SK-N-SH (cell line): Measurements from ENCODE around the gene TBCCD1. TPM values are rescaled to one million over a fixed set of nuclear protein-coding genes. Genes with fewer than 3 reads are reported as not detected.
A peak's percentile ranks its signal among the peaks of the same experiment; 100 is the strongest.

Experiments used
- CTCF ChIA-PET: fragments of 300-600, 350-600 bp; formaldehyde crosslinking; extraction: SDS; loops from one replicate; lab custom pipeline; 2021; lab: Yijun Ruan, JAX
- POLR2A ChIA-PET: fragments of 350-600 bp; sonication (Branson Sonifier 250); formaldehyde crosslinking; extraction: SDS; loops from one replicate; lab custom pipeline; 2020; ENCODE audit warnings: antibody characterized with exemption, inconsistent platforms; lab: Yijun Ruan, JAX
- DNase-seq: peaks from one replicate; pipeline ENCODE4 v3.0.0; 2012
- H2AFZ ChIP-seq: fragments of 200-600 bp; sonication (generic); 2 replicates; pipeline ENCODE4 v1.8.1; 2016; ENCODE audit warnings: antibody characterized with exemption, mild to moderate bottlenecking, low read depth
- H3F3A ChIP-seq: fragments of 200-600 bp; sonication (generic); replicated peaks from 2 replicates; pipeline ENCODE3; 2016; ENCODE audit warnings: antibody characterized with exemption, mild to moderate bottlenecking; ENCODE audit not compliant: insufficient read depth
- H3K27ac ChIP-seq, 2 experiments: fragments of 200-500 bp in 1 of 2; fragments of 200-600 bp in 1 of 2; sonication (Bioruptor generic) in 1 of 2; sonication (generic), shearing (Covaris generic) in 1 of 2; 2 replicates each; pipeline versions ENCODE4 v1.5.1 to v1.6.1; 2014 to 2016; ENCODE audit warnings: low read depth in 2 of 2, inconsistent platforms in 1 of 2, low read length in 1 of 2, mild to moderate bottlenecking in 1 of 2, mixed read lengths in 1 of 2
- H3K27me3 ChIP-seq: fragments of 200-600 bp; sonication (generic), shearing (Covaris generic); 2 replicates; pipeline ENCODE4 v1.6.1; 2016; ENCODE audit warnings: mixed run types; ENCODE audit not compliant: insufficient read depth
- H3K36me3 ChIP-seq, 2 experiments: fragments of 200-500 bp in 1 of 2; fragments of 200-600 bp in 1 of 2; sonication (Bioruptor generic) in 1 of 2; sonication (generic) in 1 of 2; replicated peaks in 1 of 2; 2 replicates each; pipeline versions ENCODE3 to v1.5.1; 2014 to 2016; ENCODE audit warnings: low read length in 1 of 2, mild to moderate bottlenecking in 1 of 2; ENCODE audit not compliant: insufficient read depth in 2 of 2, control insufficient read depth in 1 of 2
- H3K4me1 ChIP-seq, 2 experiments: fragments of 200-500 bp in 1 of 2; fragments of 200-600 bp in 1 of 2; sonication (Bioruptor generic) in 1 of 2; sonication (generic), shearing (Covaris generic) in 1 of 2; 2 replicates each; pipeline versions ENCODE4 v1.5.1 to v1.6.1; 2014 to 2016; ENCODE audit warnings: low read depth in 1 of 2, low read length in 1 of 2, mixed run types in 1 of 2; ENCODE audit not compliant: insufficient read depth in 2 of 2, control insufficient read depth in 1 of 2
- H3K4me2 ChIP-seq: fragments of 200-600 bp; sonication (generic), shearing (Covaris generic); 2 replicates; pipeline ENCODE4 v1.6.1; 2017; ENCODE audit warnings: mixed run types
- H3K4me3 ChIP-seq, 2 experiments: fragments of 200-500 bp in 1 of 2; fragments of 200-600 bp in 1 of 2; sonication (Bioruptor generic) in 1 of 2; sonication (generic), shearing (Covaris generic) in 1 of 2; 2 replicates each; pipeline versions ENCODE4 v1.5.1 to v1.8.1; 2014 to 2016; ENCODE audit warnings: low read depth in 2 of 2, inconsistent platforms in 1 of 2, low read length in 1 of 2, mild to moderate bottlenecking in 1 of 2, mixed read lengths in 1 of 2, moderate library complexity in 1 of 2
- H3K79me2 ChIP-seq: fragments of 200-600 bp; sonication (generic); 2 replicates; pipeline ENCODE4 v1.8.1; 2017; ENCODE audit warnings: mild to moderate bottlenecking; ENCODE audit not compliant: insufficient read depth
- H3K9ac ChIP-seq: fragments of 200-600 bp; sonication (generic); 2 replicates; pipeline ENCODE4 v1.6.1; 2017; ENCODE audit warnings: mixed run types
- H3K9me2 ChIP-seq: fragments of 200-600 bp; sonication (generic); 2 replicates; pipeline ENCODE4 v1.6.1; 2017; ENCODE audit warnings: mixed run types
- H3K9me3 ChIP-seq: fragments of 200-600 bp; sonication (generic); 2 replicates; pipeline ENCODE4 v1.6.1; 2017; ENCODE audit warnings: mixed run types, mild to moderate bottlenecking, moderate library complexity
- H4K20me1 ChIP-seq: fragments of 200-600 bp; sonication (generic); 2 replicates; pipeline ENCODE4 v1.6.1; 2017; ENCODE audit warnings: mild to moderate bottlenecking, mixed run types; ENCODE audit not compliant: insufficient read depth
- EP300 ChIP-seq, 2 experiments: IDR thresholded peaks; 2 replicates each; pipeline versions ENCODE4 v1.4.0 to v1.6.1; 2012; ENCODE audit warnings: borderline replicate concordance in 1 of 2, low read depth in 1 of 2, low read length in 1 of 2
- EZH2phosphoT487 ChIP-seq: fragments of 200-600 bp; sonication (generic); IDR thresholded peaks from 2 replicates; pipeline ENCODE4 v1.6.1; 2017; ENCODE audit warnings: low read depth, mixed run types, mild to moderate bottlenecking, antibody characterized with exemption, moderate library complexity, borderline replicate concordance
- FOSL2 ChIP-seq: IDR thresholded peaks from 2 replicates; pipeline ENCODE4 v1.4.0; 2012; ENCODE audit warnings: low read depth, mild to moderate bottlenecking, moderate library complexity, borderline replicate concordance
- FOXJ3 ChIP-seq: sonication (generic); formaldehyde crosslinking; IDR thresholded peaks from 2 replicates; pipeline ENCODE4 v1.5.1; 2020; ENCODE audit warnings: mild to moderate bottlenecking, missing genetic modification reagents
- FOXM1 ChIP-seq: IDR thresholded peaks from 2 replicates; pipeline ENCODE4 v1.4.0; 2012; ENCODE audit warnings: low read depth, mild to moderate bottlenecking
- GATA2 ChIP-seq: sonication (generic); formaldehyde crosslinking; IDR thresholded peaks from 2 replicates; pipeline ENCODE4 v1.5.0; 2020; ENCODE audit warnings: mild to moderate bottlenecking, missing genetic modification reagents
- MXI1 ChIP-seq: IDR thresholded peaks from 2 replicates; pipeline ENCODE4 v1.6.1; 2012; ENCODE audit warnings: mild to moderate bottlenecking, low read depth, low read length, improper control_type of control experiment
- NFIC ChIP-seq: IDR thresholded peaks from 2 replicates; pipeline ENCODE4 v1.4.0; 2012; ENCODE audit warnings: borderline replicate concordance
- NRF1 ChIP-seq: IDR thresholded peaks from 2 replicates; pipeline ENCODE4 v1.6.1; 2012; ENCODE audit warnings: low read depth, mild to moderate bottlenecking, low read length
- POLR2AphosphoS5 ChIP-seq: IDR thresholded peaks from 2 replicates; pipeline ENCODE4 v1.6.1; 2012; ENCODE audit warnings: low read depth, low read length
- RAD21 ChIP-seq: IDR thresholded peaks from 2 replicates; pipeline ENCODE4 v1.6.1; 2012; ENCODE audit warnings: mild to moderate bottlenecking, low read length
- RCOR1 ChIP-seq: fragments of 150-350 bp; IDR thresholded peaks from 2 replicates; pipeline ENCODE4 v1.6.1; 2017; ENCODE audit warnings: antibody characterized with exemption, low read length
- SMC3 ChIP-seq: IDR thresholded peaks from 2 replicates; pipeline ENCODE4 v1.6.1; 2012; ENCODE audit warnings: low read depth, low read length, improper control_type of control experiment
- TAF1 ChIP-seq: IDR thresholded peaks from 2 replicates; pipeline ENCODE4 v1.6.1; 2012; ENCODE audit warnings: low read depth, mild to moderate bottlenecking, low read length, moderate library complexity, borderline replicate concordance
- TCF12 ChIP-seq: IDR thresholded peaks from 2 replicates; pipeline ENCODE4 v1.4.0; 2012
- YY1 ChIP-seq: IDR thresholded peaks from 2 replicates; pipeline ENCODE4 v1.4.0; 2012; ENCODE audit warnings: low read depth, mild to moderate bottlenecking
- WGBS: methylation state at CpG from one replicate; pipeline ENCODE4 v1.1.6; 2017; ENCODE audit warnings: low lambda C conversion rate; 5-methylcytosine and 5-hydroxymethylcytosine counted together
- polyA plus RNA-seq, 3 experiments: library from polyadenylated mRNA; depleted of rRNA; stranded (reverse); fragments of >200 nt; gene quantifications; 2 replicates each; pipeline ENCODE4 v1.2.3, GENCODE V29; 2012
- TF ChIP-seq, protein P1 (sequence below): IDR thresholded peaks from 2 replicates; pipeline ENCODE4; 2012
- TF ChIP-seq, protein P2 (sequence below): IDR thresholded peaks from 2 replicates; pipeline ENCODE4 v1.4.0; 2012; ENCODE audit warnings: low read depth, borderline replicate concordance
- TF ChIP-seq, protein P3 (sequence below): fragments of 200-600 bp; sonication (generic); IDR thresholded peaks from 2 replicates; pipeline ENCODE4 v1.6.1; 2017; ENCODE audit warnings: antibody characterized with exemption, mild to moderate bottlenecking, moderate library complexity

TBCCD1 gene
- polyA plus RNA-seq, 1 of the 3 experiments (the other 2 are of a cell fraction) = 6.5 TPM

DNA sequence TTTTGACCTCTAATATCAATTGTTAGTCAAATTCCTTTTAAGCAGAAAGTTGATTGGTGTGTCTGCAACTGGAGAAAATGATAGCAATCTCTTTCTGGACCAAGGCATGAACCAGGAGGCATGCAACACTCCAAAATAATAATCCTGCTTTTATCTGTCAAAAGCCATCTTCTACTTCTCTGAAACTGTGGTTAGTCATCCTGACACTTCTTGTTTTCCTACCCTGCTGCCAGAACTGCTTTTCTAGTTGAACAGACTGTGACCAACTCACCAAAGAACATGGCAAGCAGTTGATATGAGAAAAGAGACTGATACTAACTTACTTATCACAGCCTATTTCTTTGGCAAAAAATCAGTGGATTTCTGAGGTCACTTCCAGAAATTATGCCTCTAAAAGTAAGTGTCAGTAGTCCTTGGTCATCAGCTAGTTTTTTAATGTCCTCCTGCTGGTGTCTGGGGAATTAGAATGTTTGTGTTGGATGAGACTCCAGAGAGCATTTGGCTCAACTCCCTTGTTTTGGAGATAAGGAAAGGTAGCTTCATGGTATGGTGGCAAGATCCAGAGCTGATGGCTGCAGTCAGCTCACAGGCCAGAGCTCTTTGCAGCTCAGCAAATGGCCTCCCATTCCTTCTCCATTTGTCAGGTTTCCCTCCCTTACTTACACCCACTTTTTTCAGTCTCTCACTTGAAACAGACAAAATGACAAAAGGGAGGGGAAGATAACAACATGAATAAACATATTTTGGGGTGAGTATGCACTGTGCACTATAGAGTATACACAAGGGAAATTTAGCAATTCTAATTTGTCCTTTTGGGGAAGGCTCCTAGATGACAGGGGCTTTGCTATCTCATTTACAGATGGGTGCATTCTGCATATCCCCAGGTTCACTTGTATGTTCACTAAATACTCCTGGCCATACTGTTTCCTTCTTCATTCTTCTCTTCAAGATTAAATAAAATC, 30.0 kb downstream of the TBCCD1 start:
- Histone ChIP-seq H3K9me2 (no peaks in the 10 kb centered on the region), H4K20me1 (no peaks in the 10 kb centered on the region), H3K4me3 (no peak overlapping the region), H3K27ac (peak overlapping the region; percentile 8 to 90; a peak in 2 of 4 replicates), H3K27me3 (no peaks in the 10 kb centered on the region), H3K9me3 (no peaks in the 10 kb centered on the region), H3K36me3 (no peaks in the 10 kb centered on the region), H3K79me2 (no peaks in the 10 kb centered on the region), H3K4me1 (peaks cover 19% of the 10 kb centered on the region in 2 experiments), H2AFZ (no peak overlapping the region), H3K4me2 (no peak overlapping the region)
- CTCF ChIA-PET = interaction anchor here (0.9 to 14.3 kb wide), 6 partner anchors 8 to 559 kb away, joined by 3 to 242 read pairs (median 5); no protein-coding TSS in a partner anchor
- 0 out of 2 replicates have a peak, but pooled peaks have one; percentile 5 for TF ChIP-seq GATA2
- no peak for TF ChIP-seq TCF12
- TF ChIP-seq, protein P1, sequence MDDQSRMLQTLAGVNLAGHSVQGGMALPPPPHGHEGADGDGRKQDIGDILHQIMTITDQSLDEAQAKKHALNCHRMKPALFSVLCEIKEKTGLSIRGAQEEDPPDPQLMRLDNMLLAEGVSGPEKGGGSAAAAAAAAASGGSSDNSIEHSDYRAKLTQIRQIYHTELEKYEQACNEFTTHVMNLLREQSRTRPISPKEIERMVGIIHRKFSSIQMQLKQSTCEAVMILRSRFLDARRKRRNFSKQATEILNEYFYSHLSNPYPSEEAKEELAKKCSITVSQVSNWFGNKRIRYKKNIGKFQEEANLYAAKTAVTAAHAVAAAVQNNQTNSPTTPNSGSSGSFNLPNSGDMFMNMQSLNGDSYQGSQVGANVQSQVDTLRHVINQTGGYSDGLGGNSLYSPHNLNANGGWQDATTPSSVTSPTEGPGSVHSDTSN = 0 out of 2 replicates have a peak, but pooled peaks have one; percentile 20
- TF ChIP-seq EP300 (IDR thresholded peaks at IDR 0.05; ENCODE audit: borderline replicate concordance in 1 of 2, low read depth in 1 of 2, low read length in 1 of 2) = 0 out of 4 replicates have a peak, but pooled peaks of 1 of the 2 experiments have one; percentile 17
- TF ChIP-seq, all 33 proteins: peak for 3
- no peak overlapping the region for H3K9ac ChIP-seq
- POLR2A ChIA-PET = no interaction called here
- DNase-seq = no peak
- H3F3A ChIP-seq = peaks cover 21% of the 10 kb centered on the region

DNA sequence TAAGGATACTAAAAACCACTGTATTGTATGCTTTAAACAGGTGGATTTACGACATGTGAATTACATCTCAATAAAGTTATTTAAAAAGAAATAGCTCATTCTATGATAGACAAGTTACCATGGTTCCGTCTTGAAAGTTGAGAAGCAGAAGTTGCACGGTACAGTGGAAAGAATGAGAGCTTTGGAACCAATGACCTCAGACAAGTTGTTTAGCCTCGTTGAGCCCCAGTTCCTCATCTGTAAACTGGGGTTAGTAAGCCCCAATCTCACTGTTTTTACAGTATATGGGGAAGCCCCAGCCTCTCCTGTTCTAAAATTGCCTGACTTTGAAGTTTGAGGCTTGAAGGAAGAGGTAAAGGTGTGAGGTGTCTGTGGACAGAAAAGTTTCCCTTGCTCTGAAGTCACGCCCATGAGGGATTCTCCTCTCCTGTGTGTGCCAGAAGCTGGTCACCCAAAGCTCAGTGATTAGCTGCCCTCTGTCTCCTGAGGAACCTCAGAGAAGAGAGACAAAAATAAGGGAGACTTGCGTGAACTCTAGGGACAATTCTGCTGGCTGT, 32.9 kb downstream of the TBCCD1 start:
- no peaks in the 10 kb centered on the region for H3K9me2 ChIP-seq
- no peaks in the 10 kb centered on the region for H4K20me1 ChIP-seq
- peaks cover 4 to 16% of the 10 kb centered on the region in 2 experiments for H3K4me1 ChIP-seq
- 84% methylated on average over 6 of the region's 6 CpGs for WGBS
- no peak overlapping the region for H3K27ac ChIP-seq
- no peak for DNase-seq
- ChIA-PET CTCF (interaction anchor here (2.2 to 14.3 kb wide), 2 partner anchors 275 to 551 kb away, joined by 10 to 242 read pairs; no protein-coding TSS in a partner anchor), POLR2A (no interaction called here)
- H3K9ac ChIP-seq = no peak overlapping the region
- H2AFZ ChIP-seq = no peak overlapping the region
- peaks cover 14% of the 10 kb centered on the region for H3F3A ChIP-seq
- H3K4me2 ChIP-seq = no peak overlapping the region
- H3K79me2 ChIP-seq = no peaks in the 10 kb centered on the region
- H3K36me3 ChIP-seq = no peaks in the 10 kb centered on the region
- H3K27me3 ChIP-seq = no peaks in the 10 kb centered on the region
- H3K9me3 ChIP-seq = no peaks in the 10 kb centered on the region
- TF ChIP-seq, protein P2, sequence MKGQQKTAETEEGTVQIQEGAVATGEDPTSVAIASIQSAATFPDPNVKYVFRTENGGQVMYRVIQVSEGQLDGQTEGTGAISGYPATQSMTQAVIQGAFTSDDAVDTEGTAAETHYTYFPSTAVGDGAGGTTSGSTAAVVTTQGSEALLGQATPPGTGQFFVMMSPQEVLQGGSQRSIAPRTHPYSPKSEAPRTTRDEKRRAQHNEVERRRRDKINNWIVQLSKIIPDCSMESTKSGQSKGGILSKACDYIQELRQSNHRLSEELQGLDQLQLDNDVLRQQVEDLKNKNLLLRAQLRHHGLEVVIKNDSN = no peak
- no peak for TF ChIP-seq FOSL2
- TF ChIP-seq RAD21 = no peak
- TF ChIP-seq YY1 = no peak
- TF ChIP-seq EZH2phosphoT487 = no peak
- TF ChIP-seq TAF1 = no peak
- no peak for TF ChIP-seq POLR2AphosphoS5
- TF ChIP-seq NFIC = no peak
- TF ChIP-seq NRF1 = no peak
- TF ChIP-seq SMC3 = no peak
- TF ChIP-seq, protein P3, sequence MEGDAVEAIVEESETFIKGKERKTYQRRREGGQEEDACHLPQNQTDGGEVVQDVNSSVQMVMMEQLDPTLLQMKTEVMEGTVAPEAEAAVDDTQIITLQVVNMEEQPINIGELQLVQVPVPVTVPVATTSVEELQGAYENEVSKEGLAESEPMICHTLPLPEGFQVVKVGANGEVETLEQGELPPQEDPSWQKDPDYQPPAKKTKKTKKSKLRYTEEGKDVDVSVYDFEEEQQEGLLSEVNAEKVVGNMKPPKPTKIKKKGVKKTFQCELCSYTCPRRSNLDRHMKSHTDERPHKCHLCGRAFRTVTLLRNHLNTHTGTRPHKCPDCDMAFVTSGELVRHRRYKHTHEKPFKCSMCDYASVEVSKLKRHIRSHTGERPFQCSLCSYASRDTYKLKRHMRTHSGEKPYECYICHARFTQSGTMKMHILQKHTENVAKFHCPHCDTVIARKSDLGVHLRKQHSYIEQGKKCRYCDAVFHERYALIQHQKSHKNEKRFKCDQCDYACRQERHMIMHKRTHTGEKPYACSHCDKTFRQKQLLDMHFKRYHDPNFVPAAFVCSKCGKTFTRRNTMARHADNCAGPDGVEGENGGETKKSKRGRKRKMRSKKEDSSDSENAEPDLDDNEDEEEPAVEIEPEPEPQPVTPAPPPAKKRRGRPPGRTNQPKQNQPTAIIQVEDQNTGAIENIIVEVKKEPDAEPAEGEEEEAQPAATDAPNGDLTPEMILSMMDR = no peak
- TF ChIP-seq RCOR1 = no peak
- no peak for TF ChIP-seq FOXM1
- no peak for TF ChIP-seq MXI1
- no peak for TF ChIP-seq FOXJ3
- H3K4me3 ChIP-seq = no peak overlapping the region
